DMS53 treated with DMSO at 0.1 percent for 48 hours (cell line): ENCODE data around the gene TMEM17.

ENCODE experiments used
- DNase-seq: peaks from one replicate; lab custom pipeline; 2025; ENCODE audit not compliant: unreplicated experiment; lab: John Stamatoyannopoulos, UW

Gene TMEM17

GRCh38 chr2:62458206-62458641 lies 47.8 kb downstream of the TMEM17 start:
- no peak for DNase-seq

- no peak for DNase-seq
Observed at GRCh38 chr2:62457556-62457955, 48.4 kb downstream of the TMEM17 start.

- DNase-seq = peak; percentile 60
Observed at GRCh38 chr2:62456721-62457539, 49.1 kb downstream of the TMEM17 start.

- DNase-seq = no peak
Observed at GRCh38 chr2:62455957-62456692, 49.9 kb downstream of the TMEM17 start.

GRCh38 chr2:62453955-62454354 lies 52.0 kb downstream of the TMEM17 start:
- DNase-seq = no peak

GRCh38 chr2:62452701-62453454 lies 53.1 kb downstream of the TMEM17 start:
- DNase-seq = no peak

- DNase-seq = no peak
Observed at GRCh38 chr2:62450716-62451191, 55.2 kb downstream of the TMEM17 start.
